SU-DHL-6 (cell line): ENCODE results near the gene ATE1.

ENCODE experiments used
- H2AFZ ChIP-seq: fragments of 200-600 bp; sonication (generic); 2 replicates; pipeline ENCODE4 v1.6.1; 2014; ENCODE audit warnings: low read depth, mild to moderate bottlenecking, moderate library complexity, mixed read lengths, antibody characterized with exemption, low read length; ENCODE audit not compliant: severe bottlenecking
- H3F3A ChIP-seq: fragments of 200-600 bp; shearing (Covaris generic); 2 replicates; pipeline ENCODE4 v1.6.0; 2016; ENCODE audit warnings: antibody characterized with exemption, mild to moderate bottlenecking; ENCODE audit not compliant: insufficient read depth
- H3K27ac ChIP-seq: fragments of 200-600 bp; sonication (generic); 2 replicates; pipeline ENCODE4 v1.5.1; 2016; ENCODE audit warnings: low read depth, mild to moderate bottlenecking, low read length, moderate library complexity, mixed read lengths
- H3K27me3 ChIP-seq: fragments of 200-600 bp; sonication (generic), shearing (Covaris generic); 2 replicates; pipeline ENCODE4 v1.6.0; 2014; ENCODE audit warnings: mild to moderate bottlenecking, low read length
- H3K36me3 ChIP-seq: fragments of 200-600 bp; sonication (generic); 2 replicates; pipeline ENCODE4 v1.6.1; 2014; ENCODE audit warnings: mild to moderate bottlenecking, low read length, mixed read lengths
- H3K4me2 ChIP-seq: fragments of 300-600, 200-600 bp; shearing (Covaris generic), sonication (generic); 2 replicates; pipeline ENCODE4 v1.6.0; 2014; ENCODE audit warnings: low read length, low read depth, mild to moderate bottlenecking; ENCODE audit not compliant: poor library complexity, severe bottlenecking
- H3K4me3 ChIP-seq: fragments of 200-600 bp; sonication (generic); 2 replicates; pipeline ENCODE4 v1.5.1; 2014; ENCODE audit warnings: antibody characterized with exemption, low read length, mild to moderate bottlenecking, mixed read lengths; ENCODE audit not compliant: insufficient read depth, poor library complexity, severe bottlenecking
- H3K79me2 ChIP-seq: fragments of 200-600 bp; sonication (generic); 2 replicates; pipeline ENCODE4 v1.6.1; 2014; ENCODE audit warnings: mild to moderate bottlenecking, low read length, moderate library complexity; ENCODE audit not compliant: insufficient read depth
- H3K9ac ChIP-seq: fragments of 200-600 bp; sonication (generic); 2 replicates; pipeline ENCODE4 v1.7.0; 2014; ENCODE audit warnings: mild to moderate bottlenecking, low read length
- H3K9me2 ChIP-seq: fragments of 200-600 bp; sonication (generic); replicated peaks from 2 replicates; pipeline ENCODE4 v1.6.1; 2014; ENCODE audit warnings: low read length; ENCODE audit not compliant: insufficient read depth
- H3K9me3 ChIP-seq: fragments of 200-600 bp; sonication (generic); 2 replicates; pipeline ENCODE4 v1.6.1; 2014; ENCODE audit warnings: low read length, mixed read lengths; ENCODE audit not compliant: insufficient read depth
- H4K20me1 ChIP-seq: fragments of 200-600 bp; sonication (generic); 2 replicates; pipeline ENCODE4 v1.6.1; 2014; ENCODE audit warnings: low read depth, mild to moderate bottlenecking, antibody characterized with exemption, low read length, moderate library complexity, mixed read lengths
- CTCF ChIP-seq: fragments of 200-600 bp; sonication (generic); IDR thresholded peaks from one replicate; pipeline ENCODE4 v1.5.1; 2017; ENCODE audit warnings: antibody characterized with exemption, mild to moderate bottlenecking, low read length, moderate library complexity; ENCODE audit not compliant: insufficient read depth, poor library complexity, severe bottlenecking
- EZH2phosphoT487 ChIP-seq: fragments of 200-600 bp; sonication (generic), shearing (Covaris generic); conservative IDR thresholded peaks from 2 replicates; pipeline ENCODE4 v1.6.1; 2018; ENCODE audit warnings: mild to moderate bottlenecking, antibody characterized with exemption, low read length, moderate library complexity, mixed read lengths

Gene ATE1

GRCh38 chr10:121854809-121855445, 72.9 kb downstream of the ATE1 start:
- H3K9me2 ChIP-seq: no peaks in the 10 kb centered on the region
- no peak overlapping the region for H3K9ac ChIP-seq
- no peaks in the 10 kb centered on the region; the same call in 1 of the 2 replicates for H3F3A ChIP-seq
- 0 out of 2 replicates have a peak, but pooled peaks cover 8% of the 10 kb centered on the region for H3K36me3 ChIP-seq
- TF ChIP-seq CTCF (no peak), EZH2phosphoT487 (no peak)
- H2AFZ ChIP-seq: no peak overlapping the region
- H3K9me3 ChIP-seq: peaks cover 7% of the 10 kb centered on the region; the same call in 1 of the 2 replicates
- H3K27me3 ChIP-seq: no peaks in the 10 kb centered on the region
- H3K27ac ChIP-seq: no peak overlapping the region
- H3K4me2 ChIP-seq: no peak overlapping the region
- H3K4me3 ChIP-seq: no peak overlapping the region
- H3K79me2 ChIP-seq: no peaks in the 10 kb centered on the region
- H4K20me1 ChIP-seq: no peaks in the 10 kb centered on the region

- Histone ChIP-seq H4K20me1 (no peaks in the 10 kb centered on the region), H3K9ac (no peak overlapping the region), H3K9me2 (no peaks in the 10 kb centered on the region), H2AFZ (no peak overlapping the region), H3K27ac (no peak overlapping the region), H3K9me3 (peaks cover 7% of the 10 kb centered on the region; the same call in 1 of the 2 replicates), H3K27me3 (no peaks in the 10 kb centered on the region), H3K4me3 (no peak overlapping the region), H3K36me3 (0 out of 2 replicates have a peak, but pooled peaks cover 8% of the 10 kb centered on the region), H3K79me2 (no peaks in the 10 kb centered on the region), H3F3A (no peaks in the 10 kb centered on the region; the same call in 1 of the 2 replicates), H3K4me2 (no peak overlapping the region)
- TF ChIP-seq EZH2phosphoT487 (no peak), CTCF (no peak)
Observed at GRCh38 chr10:121853950-121854349, 73.9 kb downstream of the ATE1 start.

DNA sequence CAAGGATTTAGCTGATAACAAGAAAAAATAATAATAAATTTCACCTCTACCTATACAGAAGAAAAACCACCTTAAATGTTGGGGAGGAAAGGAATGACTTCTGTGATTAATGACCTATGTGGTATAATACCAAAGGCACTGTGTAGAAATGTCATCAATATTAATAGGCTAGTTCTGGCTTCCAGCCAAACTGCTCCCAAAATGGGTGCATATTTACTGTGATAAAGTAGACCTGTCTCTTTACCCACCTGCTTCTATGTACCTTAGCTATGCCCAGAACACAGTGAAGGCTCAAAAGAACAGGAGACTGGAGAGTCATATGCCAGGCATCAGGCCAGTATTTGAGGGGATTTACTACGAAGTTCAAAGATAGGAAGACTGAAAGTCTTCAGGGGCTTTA, 76.0 kb downstream of the ATE1 start:
- Histone ChIP-seq H3K27ac (no peak overlapping the region), H3F3A (no peaks in the 10 kb centered on the region), H3K27me3 (no peaks in the 10 kb centered on the region), H3K9ac (no peak overlapping the region), H3K4me2 (no peak overlapping the region), H3K4me3 (no peak overlapping the region), H3K36me3 (0 out of 2 replicates have a peak, but pooled peaks cover 8% of the 10 kb centered on the region), H3K9me3 (peaks cover 7% of the 10 kb centered on the region; the same call in 1 of the 2 replicates), H3K9me2 (no peaks in the 10 kb centered on the region), H3K79me2 (no peaks in the 10 kb centered on the region), H2AFZ (no peak overlapping the region), H4K20me1 (no peaks in the 10 kb centered on the region)
- TF ChIP-seq EZH2phosphoT487 (no peak), CTCF (no peak)
